Activated T-cell treated with anti-CD3 and anti-CD28 coated beads, Interleukin-2, amount 50 U/mL, for 72 hours (primary cell): ENCODE data around the gene PTHLH. TPM values are rescaled to one million over a fixed set of nuclear protein-coding genes. Genes with fewer than 3 reads are reported as not detected.

Experiments
- ATAC-seq, 2 donors: fragments of 150-1000 bp; cut with Tn5 transposase; replicated peaks in 1 of 2; 2 replicates each; pipeline ENCODE4 v1.10.0; 2021; ENCODE audit warnings: moderate library complexity in 2 of 2, mild to moderate bottlenecking in 1 of 2
- DNase-seq, 2 donors: peaks; one replicate each; pipeline ENCODE4 v3.0.0; 2021 to 2022; ENCODE audit warnings: mixed read lengths in 1 of 2
- H3K27ac Mint-ChIP-seq: one replicate; pipeline ENCODE4 v1.8.0; 2022; ENCODE audit warnings: mild to moderate bottlenecking, moderate library complexity, mixed read lengths
- H3K27me3 Mint-ChIP-seq: one replicate; pipeline ENCODE4 v1.8.0; 2022; ENCODE audit warnings: low read depth, mixed read lengths
- H3K36me3 Mint-ChIP-seq, 2 donors: one replicate each; pipeline ENCODE4 v1.8.0; 2022; ENCODE audit warnings: mixed read lengths in 2 of 2, mild to moderate bottlenecking in 1 of 2; ENCODE audit not compliant: insufficient read depth in 2 of 2
- H3K4me1 Mint-ChIP-seq: one replicate; pipeline ENCODE4 v1.8.0; 2022; ENCODE audit warnings: low read depth, mixed read lengths
- H3K4me3 Mint-ChIP-seq, 2 donors: one replicate each; pipeline ENCODE4 v1.8.0; 2022; ENCODE audit warnings: mild to moderate bottlenecking in 2 of 2, mixed read lengths in 2 of 2, moderate library complexity in 2 of 2
- H3K9me3 Mint-ChIP-seq, 2 donors: one replicate each; pipeline ENCODE4 v1.8.0; 2022; ENCODE audit warnings: mixed read lengths in 2 of 2
- total RNA-seq, 2 donors: library from RNA; stranded (reverse); gene quantifications; one replicate each; pipeline ENCODE4 v1.2.3, GENCODE V29; 2022

Gene PTHLH
- total RNA-seq, 2 donors from 2014 or later: not detected

DNA sequence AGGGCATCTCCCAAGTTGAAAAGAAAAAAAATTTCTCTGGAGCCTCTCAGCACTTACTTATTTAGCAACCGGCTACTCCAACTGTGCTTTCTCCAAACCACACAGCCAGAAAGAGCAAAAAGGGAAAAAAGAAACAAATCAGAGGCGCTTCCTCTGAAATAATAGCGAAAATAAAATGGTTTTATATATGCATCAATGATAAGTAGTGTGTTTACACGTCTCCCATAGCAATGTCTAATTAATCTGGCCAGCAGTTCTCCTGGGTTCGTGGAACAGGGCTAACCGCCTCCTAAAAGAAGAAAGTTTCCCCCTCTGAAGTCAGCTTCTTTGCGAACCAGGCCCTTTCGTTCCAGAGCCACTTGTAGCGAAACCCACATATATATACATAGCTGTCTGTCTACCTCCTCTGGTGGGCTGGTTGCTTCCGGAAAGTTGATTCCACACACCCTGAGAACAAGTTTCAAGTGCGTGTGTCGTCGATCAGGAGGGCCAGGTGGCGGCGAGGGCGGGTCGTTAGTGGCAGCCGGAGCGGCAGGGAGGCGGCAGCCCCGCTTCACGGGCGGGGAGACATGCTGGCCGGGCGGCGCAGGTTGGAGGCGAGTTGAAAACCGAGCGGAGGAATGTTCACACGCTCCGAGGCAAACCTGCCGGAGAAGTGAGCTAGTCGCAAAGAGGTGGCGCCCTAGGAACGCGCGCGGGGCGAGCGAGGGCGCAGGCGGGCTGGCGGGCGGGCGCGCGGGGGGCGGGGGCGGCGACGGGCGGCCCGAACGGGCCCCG, 2.7 kb downstream of the PTHLH start:
- ATAC-seq: peak; percentile 78 to 79
- peak overlapping the region; percentile 88 to 91 for H3K4me3 Mint-ChIP-seq
- peaks cover 24% of the 10 kb centered on the region for H3K4me1 Mint-ChIP-seq
- no peak overlapping the region for H3K27ac Mint-ChIP-seq
- no peaks in the 10 kb centered on the region for H3K36me3 Mint-ChIP-seq
- H3K27me3 Mint-ChIP-seq: peaks cover 92% of the 10 kb centered on the region
- peak; percentile 60 to 65 for DNase-seq
- H3K9me3 Mint-ChIP-seq: no peaks in the 10 kb centered on the region

DNA sequence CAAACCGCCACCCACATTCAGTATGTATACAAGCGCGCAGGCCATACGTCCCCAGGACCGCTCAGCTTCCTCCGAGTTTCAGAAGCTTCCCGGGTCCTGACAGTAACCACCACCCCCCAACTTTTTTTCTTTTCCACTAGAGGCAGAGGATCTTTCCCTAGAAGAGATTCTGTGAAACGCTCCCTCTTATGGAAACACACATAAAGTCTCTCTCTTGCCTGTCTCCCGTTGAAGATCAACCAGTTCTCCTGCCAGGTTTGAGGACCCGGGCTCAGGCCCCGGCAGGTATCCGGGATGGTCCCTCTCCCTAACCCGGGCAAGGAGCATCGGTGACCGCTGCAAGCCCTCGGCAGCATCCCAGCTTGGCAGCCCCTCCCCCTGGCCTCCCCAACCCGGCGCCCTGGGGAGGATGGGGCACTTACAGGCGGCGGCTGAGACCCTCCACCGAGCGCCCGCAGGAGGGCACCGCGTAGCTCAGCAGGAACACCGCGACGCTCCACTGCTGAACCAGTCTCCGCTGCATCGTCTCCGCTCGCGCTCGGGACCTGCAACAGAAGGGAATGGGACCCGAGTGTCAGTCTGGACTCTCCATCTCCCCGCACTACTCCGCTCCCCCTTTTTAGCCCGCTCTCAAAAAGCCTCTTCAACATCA, 3.4 kb downstream of the PTHLH start:
- ATAC-seq (no peak), DNase-seq (peak in 1 of 2 donors; percentile 8)
- peaks cover 93% of the 10 kb centered on the region for H3K27me3 Mint-ChIP-seq
- H3K9me3 Mint-ChIP-seq: no peaks in the 10 kb centered on the region
- H3K4me3 Mint-ChIP-seq: peak overlapping the region; percentile 88 to 91
- no peaks in the 10 kb centered on the region for H3K36me3 Mint-ChIP-seq
- H3K27ac Mint-ChIP-seq: no peak overlapping the region
- H3K4me1 Mint-ChIP-seq: peaks cover 24% of the 10 kb centered on the region

DNA sequence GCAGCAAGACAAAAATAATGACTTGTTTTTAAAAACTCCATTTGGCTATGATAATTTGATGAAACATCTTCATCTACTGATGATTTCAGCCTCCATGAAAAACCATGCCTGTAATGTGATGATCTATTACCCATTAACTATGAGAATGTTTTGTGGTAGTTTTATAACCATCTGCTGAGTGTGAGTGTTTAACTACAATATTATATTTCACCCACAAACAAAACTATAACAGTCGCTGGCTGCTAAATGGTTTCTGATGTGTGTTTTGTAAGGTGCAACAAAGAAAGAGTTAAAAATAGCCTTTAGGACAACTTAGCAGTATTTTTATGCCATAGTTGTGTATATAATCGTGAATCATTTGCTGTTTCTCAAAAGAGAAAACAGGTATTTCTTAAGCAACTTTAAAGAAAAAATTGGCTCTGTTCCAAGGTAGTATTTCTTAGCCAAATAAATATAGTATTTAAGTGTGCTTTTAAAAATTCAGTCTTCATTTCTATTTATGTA, 4.9 kb downstream of the PTHLH start:
- peaks cover 0 to 2% of the 10 kb centered on the region in 2 donors for H3K9me3 Mint-ChIP-seq
- no peaks in the 10 kb centered on the region for H3K36me3 Mint-ChIP-seq
- H3K4me1 Mint-ChIP-seq: peaks cover 24% of the 10 kb centered on the region
- H3K4me3 Mint-ChIP-seq: no peak overlapping the region
- DNase-seq (no peak), ATAC-seq (no peak)
- no peak overlapping the region for H3K27ac Mint-ChIP-seq
- peaks cover 93% of the 10 kb centered on the region for H3K27me3 Mint-ChIP-seq

DNA sequence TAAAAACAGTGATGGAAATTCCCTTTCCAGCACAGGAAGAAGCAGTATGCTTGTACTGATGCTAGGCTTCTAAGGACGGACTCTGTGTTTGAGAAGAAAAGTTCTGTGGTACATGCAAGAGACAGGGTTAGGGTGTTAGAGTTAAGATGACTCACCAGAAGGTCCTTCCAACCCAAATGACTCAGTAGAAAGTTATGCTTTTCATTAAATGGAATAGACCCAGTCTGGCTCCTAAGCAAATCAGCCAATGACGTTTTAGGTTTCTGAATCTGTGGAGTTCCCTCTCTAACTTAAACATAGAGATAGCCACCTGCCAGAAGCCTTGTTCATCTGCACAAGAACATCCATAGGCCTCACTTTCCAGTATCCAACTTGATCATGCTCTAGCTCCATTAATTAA, 5.7 kb downstream of the PTHLH start:
- DNase-seq (no peak), ATAC-seq (peak; percentile 45 to 61)
- Mint-ChIP-seq H3K9me3 (peaks cover 0 to 2% of the 10 kb centered on the region in 2 donors), H3K27ac (no peak overlapping the region), H3K27me3 (peaks cover 87% of the 10 kb centered on the region), H3K4me3 (no peak overlapping the region), H3K4me1 (peaks cover 24% of the 10 kb centered on the region), H3K36me3 (no peaks in the 10 kb centered on the region)

DNA sequence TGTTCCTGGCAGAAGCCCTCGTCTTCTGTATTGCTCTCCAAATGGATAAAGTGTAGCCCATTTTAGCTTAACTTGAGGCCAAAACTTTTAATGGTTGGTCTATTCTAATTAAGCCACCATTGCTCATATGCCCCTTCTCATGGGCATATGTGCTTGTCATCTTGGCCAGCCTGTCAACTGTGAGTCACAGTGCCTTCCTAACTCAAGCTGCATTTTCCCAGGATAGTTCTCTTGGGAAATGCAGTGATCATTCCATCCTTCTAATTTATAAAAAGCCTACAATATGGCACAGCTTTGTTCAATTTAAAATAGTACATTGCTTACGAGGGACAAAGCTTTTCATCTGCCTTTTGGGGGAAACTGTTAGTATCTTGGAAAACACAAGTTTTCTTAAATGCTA, 6.6 kb downstream of the PTHLH start:
- DNase-seq (no peak), ATAC-seq (no peak)
- no peak overlapping the region for H3K27ac Mint-ChIP-seq
- peaks cover 78% of the 10 kb centered on the region for H3K27me3 Mint-ChIP-seq
- H3K4me1 Mint-ChIP-seq: peaks cover 17% of the 10 kb centered on the region
- no peaks in the 10 kb centered on the region for H3K36me3 Mint-ChIP-seq
- no peak overlapping the region for H3K4me3 Mint-ChIP-seq
- H3K9me3 Mint-ChIP-seq: peaks cover 0 to 2% of the 10 kb centered on the region in 2 donors

DNA sequence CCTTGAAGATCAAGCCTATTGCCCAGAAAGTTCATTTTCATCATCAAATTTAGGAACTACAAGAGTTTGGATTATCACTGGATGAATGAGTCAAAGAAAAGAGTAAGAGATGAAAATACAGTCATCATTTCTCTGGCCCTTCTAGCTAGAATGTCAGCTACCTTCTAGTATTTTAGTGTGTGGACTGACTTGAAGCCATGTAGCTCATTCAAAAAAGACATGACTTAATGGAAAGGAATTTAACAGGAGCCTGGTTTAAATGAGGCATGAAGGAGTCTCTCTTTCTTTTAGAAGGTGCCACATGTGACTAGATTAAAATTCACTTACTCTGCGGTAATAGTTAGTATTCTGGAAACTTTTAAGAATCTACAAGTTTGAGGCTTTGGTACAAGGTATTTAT, 7.1 kb downstream of the PTHLH start:
- no peak overlapping the region for H3K27ac Mint-ChIP-seq
- DNase-seq: no peak
- H3K4me3 Mint-ChIP-seq: no peak overlapping the region
- ATAC-seq: no peak
- H3K36me3 Mint-ChIP-seq: no peaks in the 10 kb centered on the region
- peaks cover 0 to 2% of the 10 kb centered on the region in 2 donors for H3K9me3 Mint-ChIP-seq
- peaks cover 13% of the 10 kb centered on the region for H3K4me1 Mint-ChIP-seq
- H3K27me3 Mint-ChIP-seq: peaks cover 74% of the 10 kb centered on the region

DNA sequence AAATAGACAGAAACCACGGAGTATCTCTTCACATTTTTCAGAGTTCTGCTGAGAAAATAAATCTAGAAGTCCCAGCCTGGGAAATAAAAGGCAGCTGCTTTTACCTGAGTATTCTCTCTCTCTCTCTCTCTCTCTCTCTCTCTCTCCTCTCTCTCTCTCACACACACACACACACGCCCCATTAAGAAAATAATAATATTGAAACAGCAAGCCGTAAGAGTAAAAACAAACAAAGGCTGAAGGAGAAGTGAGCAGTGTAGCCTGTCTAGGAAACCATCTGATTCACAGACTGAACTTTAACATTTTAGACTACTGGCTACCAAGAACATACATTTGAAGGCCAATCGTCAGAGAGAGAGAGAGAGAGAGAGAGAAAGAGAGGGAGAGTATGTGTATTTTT, 8.4 kb downstream of the PTHLH start:
- DNase-seq (no peak), ATAC-seq (no peak)
- Mint-ChIP-seq H3K4me3 (no peak overlapping the region), H3K27me3 (peaks cover 72% of the 10 kb centered on the region), H3K4me1 (peaks cover 5% of the 10 kb centered on the region), H3K9me3 (peaks cover 0 to 2% of the 10 kb centered on the region in 2 donors), H3K36me3 (no peaks in the 10 kb centered on the region), H3K27ac (no peak overlapping the region)

DNA sequence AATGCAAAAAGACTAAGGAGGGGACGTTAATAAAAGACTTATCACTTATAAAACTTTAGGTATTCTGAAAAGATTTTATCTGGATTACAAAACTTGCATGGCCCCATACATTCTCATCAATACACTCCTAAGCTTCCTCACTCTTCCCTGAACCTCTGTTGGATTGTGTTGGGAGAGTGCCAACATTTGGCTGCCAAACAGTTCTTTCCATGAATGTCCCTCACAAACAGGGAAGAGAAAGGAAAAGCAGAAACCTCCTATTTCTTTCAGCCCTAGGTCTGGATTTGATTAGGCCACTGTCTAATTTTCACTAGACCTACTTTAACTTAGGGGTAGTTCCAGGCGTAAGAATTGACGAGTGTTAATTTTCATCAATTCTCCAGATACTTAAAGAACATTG, 11.7 kb downstream of the PTHLH start:
- Mint-ChIP-seq H3K9me3 (peaks cover 0 to 2% of the 10 kb centered on the region in 2 donors), H3K4me1 (no peaks in the 10 kb centered on the region), H3K27ac (no peak overlapping the region), H3K36me3 (no peaks in the 10 kb centered on the region), H3K27me3 (peaks cover 62% of the 10 kb centered on the region), H3K4me3 (no peak overlapping the region)
- DNase-seq (no peak), ATAC-seq (no peak)

DNA sequence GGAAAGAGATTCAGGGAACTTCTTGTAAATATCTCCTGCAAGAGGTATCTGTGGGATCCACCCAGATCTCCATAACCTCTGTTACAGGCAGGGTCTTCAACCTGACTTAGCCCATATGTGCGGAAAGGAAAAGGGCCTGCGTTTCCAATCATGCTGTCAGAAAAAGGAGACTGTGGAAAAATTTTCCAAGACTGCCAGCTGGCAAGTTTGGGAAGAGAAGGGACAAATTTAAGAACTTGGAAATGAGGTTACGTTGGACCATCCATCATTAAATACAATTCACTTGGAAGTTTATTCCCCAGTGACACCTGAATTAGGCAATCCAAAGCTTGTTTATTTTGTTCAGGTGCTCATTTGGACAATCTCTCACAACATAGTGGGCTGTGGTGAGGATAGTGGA, 13.9 kb downstream of the PTHLH start:
- ATAC-seq (no peak), DNase-seq (no peak)
- Mint-ChIP-seq H3K4me1 (no peaks in the 10 kb centered on the region), H3K27ac (no peak overlapping the region), H3K36me3 (no peaks in the 10 kb centered on the region), H3K9me3 (peaks cover 0 to 2% of the 10 kb centered on the region in 2 donors), H3K4me3 (no peak overlapping the region), H3K27me3 (peaks cover 41% of the 10 kb centered on the region)

DNA sequence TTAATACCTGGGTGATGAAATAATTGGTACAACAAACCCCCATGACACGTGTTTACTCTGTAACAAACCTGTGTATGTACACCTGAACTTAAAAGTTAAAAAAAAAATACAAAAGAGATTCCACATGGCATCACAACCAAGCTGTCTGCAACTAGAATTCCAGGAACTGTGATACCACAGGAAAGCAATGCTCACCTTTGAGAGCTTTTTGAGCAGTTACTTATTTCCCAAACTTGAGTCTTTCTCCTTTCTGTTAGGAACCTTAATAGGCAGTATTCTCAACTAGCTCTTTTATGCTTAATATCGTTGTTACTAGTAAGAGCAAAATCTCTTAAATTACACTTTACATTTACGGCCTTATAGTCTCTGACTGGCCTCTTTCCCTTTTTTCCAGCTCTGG, 15.2 kb downstream of the PTHLH start:
- Mint-ChIP-seq H3K9me3 (no peaks in the 10 kb centered on the region), H3K27me3 (peaks cover 29% of the 10 kb centered on the region)

DNA sequence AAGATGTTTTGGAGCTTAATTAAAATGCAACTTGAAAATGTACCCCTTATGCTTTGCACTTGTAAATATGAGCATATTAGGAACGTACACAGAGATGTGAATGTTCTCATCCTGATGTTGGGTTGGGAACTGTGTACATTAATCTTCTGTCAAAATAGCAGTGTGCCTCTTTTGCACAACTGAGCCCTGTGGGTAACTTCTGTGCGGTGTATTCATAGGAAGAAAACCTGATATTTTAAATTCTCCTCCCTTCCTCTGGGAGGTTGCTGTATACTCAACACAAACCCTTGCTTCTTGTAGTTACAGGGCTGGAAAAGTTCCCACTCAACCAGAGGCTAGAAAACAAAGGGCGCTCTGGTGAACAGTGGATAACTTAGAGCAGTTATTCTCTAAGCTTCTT, 18.7 kb downstream of the PTHLH start:
- Mint-ChIP-seq H3K9me3 (no peaks in the 10 kb centered on the region), H3K27ac (no peak overlapping the region), H3K27me3 (peaks cover 18% of the 10 kb centered on the region), H3K4me3 (no peak overlapping the region), H3K36me3 (no peaks in the 10 kb centered on the region), H3K4me1 (no peaks in the 10 kb centered on the region)
- DNase-seq: no peak
- ATAC-seq: no peak

More for the DNA sequence above, 15.2 kb downstream of the PTHLH start:
- DNase-seq: no peak
- H3K4me1 Mint-ChIP-seq: no peaks in the 10 kb centered on the region
- no peak overlapping the region for H3K4me3 Mint-ChIP-seq
- no peak overlapping the region for H3K27ac Mint-ChIP-seq
- no peaks in the 10 kb centered on the region for H3K36me3 Mint-ChIP-seq
- no peak for ATAC-seq

DNA sequence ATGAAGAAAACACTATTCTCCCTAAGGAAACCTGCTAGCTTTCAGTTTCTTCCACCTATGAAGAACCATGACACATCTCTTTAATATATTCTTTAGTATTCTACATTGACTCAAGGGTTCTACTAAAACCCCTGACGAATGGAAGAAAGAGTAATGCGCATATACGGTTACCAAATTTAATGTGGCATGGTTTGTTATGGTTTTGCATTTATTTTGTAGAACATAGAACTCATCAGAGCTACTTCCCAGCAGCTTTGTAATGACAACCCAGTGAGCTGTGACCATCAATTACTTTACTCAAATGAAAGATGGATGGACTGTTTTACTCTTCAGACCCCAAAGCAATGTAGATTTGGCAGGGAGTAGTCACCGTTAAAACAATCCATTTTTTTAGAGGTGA, 19.2 kb downstream of the PTHLH start:
- ATAC-seq: no peak
- no peak for DNase-seq
- Mint-ChIP-seq H3K9me3 (no peaks in the 10 kb centered on the region), H3K27ac (no peak overlapping the region), H3K4me3 (no peak overlapping the region), H3K4me1 (no peaks in the 10 kb centered on the region), H3K36me3 (no peaks in the 10 kb centered on the region), H3K27me3 (peaks cover 18% of the 10 kb centered on the region)

DNA sequence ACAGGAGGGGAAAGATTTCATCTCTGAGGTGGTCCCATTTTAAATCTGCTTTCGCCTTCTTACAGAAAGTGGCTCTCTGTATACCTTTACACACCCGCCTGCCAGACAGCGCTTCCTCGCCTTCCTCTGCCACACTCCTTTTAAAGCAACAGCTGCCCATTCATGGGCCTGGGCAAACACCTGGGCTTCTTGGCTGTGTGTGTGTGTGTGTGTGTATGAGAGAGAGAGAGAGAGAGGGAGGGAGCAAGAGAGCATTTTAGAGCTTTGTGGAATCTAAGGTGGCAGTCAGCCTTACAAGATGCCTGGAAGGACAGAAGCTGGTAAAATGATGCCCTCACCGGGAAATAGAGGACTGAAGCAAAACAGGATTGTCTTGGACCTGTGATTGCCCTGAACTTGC, 20.0 kb downstream of the PTHLH start:
- no peak overlapping the region for H3K4me3 Mint-ChIP-seq
- H3K9me3 Mint-ChIP-seq: no peaks in the 10 kb centered on the region
- H3K27ac Mint-ChIP-seq: no peak overlapping the region
- H3K36me3 Mint-ChIP-seq: no peaks in the 10 kb centered on the region
- DNase-seq: no peak
- H3K27me3 Mint-ChIP-seq: peaks cover 23% of the 10 kb centered on the region
- no peak for ATAC-seq
- H3K4me1 Mint-ChIP-seq: no peaks in the 10 kb centered on the region
